ENCODE measurements around the gene SPACA9.

The SPACA9 gene

DNA sequence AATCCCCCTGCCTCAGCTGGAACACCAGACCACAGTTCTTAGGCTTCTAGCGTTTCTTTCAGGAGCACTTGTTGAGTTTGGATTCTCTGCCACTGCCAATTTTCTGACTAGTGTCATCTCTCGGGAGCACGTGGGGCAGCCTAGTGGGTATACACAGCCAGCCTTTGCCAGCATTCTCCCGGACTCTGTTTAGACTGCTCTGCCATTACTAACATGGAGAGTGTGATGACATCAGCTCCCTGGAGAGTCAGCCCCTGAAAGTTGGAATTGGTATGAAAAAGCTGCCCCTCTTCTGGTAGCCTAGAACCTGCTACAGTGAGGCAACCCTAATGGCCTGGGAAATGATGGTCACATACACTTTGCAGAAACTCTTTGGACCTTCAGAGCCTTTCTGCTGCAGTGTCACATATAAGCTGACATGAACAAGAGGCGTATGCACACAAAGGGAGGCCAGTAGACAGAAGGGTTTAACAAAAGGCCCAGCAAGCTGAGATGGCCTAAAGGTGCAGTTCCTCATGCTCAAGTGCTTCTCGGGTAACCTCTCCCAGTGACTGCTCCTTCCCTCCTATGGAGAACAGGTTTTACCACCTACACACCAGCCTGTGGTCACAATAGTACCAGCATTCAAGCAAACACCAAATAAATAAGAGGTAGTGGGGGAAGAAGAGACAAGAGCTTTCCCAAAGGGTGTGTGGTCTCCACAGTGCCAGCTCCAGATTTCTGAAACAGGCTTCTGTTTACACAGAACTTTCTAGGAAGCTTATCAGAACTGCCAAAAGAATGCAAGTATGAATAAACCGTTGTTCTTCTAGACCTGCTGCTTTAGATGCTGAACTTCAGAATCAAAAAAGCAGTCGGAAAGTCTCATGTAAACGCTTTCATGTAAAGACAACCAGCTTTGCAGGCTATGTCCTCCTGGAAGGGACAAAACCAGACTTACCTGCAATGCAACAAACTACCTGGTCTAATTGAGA, 16.5 kb downstream of the SPACA9 start:
- no peak for DNase-seq

DNA sequence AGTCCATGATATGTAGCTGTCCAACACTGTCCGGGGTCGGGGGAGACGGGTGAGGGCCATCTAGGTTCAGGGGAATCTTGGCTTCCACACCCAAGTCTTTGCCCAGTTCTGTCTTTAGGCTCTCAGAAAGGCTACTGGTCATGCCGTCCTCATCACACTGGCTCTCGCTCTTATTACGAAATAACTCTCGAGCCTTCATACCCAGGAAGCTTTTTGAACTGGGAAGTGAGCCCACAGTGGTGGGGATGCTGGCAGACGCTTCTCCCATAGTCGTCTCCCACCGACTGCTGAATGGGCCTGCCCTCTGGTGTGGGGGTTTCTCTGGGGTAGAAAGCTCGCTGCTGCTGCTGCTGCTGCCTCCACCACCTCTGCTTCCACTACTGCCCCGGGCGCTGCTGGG, 17.6 kb downstream of the SPACA9 start:
- no peak for DNase-seq

- DNase-seq, result no peak
These were observed 18.2 kb downstream of the SPACA9 start for GRCh38 chr9:132896906-132897305.

DNA sequence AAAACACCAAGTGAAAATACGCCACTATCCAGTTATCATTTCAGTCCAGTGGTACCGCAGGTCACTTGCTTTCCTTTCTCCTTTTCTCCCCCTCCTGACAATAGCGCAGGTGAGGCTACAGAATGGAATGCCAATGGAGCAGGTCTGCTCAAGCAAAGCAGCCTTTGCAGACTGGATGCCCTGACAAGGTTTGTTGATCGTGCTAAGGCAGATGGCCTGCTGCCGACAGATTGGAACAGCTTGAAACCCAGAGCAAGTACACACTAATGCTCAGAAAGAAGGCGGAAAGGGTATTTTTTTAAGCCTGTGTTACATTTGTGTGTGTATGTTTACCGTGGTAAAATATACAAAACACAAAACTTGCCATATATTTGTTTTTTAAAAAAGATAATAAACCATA, 19.4 kb downstream of the SPACA9 start:
- no peak for DNase-seq

- DNase-seq, result peak; percentile 82
These were observed 23.4 kb downstream of the SPACA9 start for GRCh38 chr9:132901858-132902831.

GRCh38 chr9:132903574-132904492, 25.1 kb downstream of the SPACA9 start:
- DNase-seq, result no peak

- no peak for DNase-seq
These were observed 27.0 kb downstream of the SPACA9 start for GRCh38 chr9:132905726-132906125.

GRCh38 chr9:132908635-132909034, 29.9 kb downstream of the SPACA9 start:
- DNase-seq, result no peak

- DNase-seq, result no peak
These were observed 30.6 kb downstream of the SPACA9 start for GRCh38 chr9:132909311-132909710.

- DNase-seq, result no peak
These were observed 31.7 kb downstream of the SPACA9 start for GRCh38 chr9:132910376-132910775.

DNA sequence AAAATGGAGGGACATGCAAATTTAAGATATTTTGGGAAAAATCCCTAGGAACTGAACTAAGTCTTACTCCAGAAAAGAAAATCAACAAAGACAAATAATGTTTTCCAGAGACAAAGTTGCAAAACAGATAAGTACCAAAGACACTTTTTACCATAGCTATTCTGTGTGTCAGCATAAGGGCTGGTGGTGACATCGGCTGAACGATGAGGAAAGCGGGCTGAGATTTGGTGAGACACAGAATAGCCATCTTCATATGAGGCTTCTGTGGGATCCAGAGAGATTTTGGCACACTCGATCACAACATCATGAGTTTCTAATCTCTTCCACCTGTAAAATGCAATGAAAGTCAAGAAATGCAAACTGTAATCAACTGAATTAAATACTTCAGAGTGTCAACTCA, 33.4 kb downstream of the SPACA9 start:
- DNase-seq, result no peak

DNA sequence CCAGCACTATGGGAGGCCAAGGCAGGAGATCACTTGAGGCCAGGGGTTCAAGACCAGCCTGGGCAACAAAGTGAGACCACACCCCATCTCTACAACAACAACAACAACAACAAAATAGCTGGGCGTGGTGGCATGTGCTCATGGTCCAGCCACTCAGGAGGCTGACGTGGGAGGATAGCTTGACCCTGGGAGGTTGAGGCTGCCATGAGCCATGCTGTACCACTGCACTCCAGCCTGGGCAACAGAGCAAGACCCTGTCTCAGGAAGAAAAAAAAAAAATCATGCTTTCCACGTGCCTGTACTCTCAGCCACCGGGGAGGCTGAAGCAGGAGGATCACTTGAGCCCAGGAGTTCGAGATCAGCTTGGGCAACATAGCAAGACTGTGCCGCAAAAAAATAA, 36.2 kb downstream of the SPACA9 start:
- DNase-seq, result no peak

GRCh38 chr9:132919614-132920268, 41.0 kb downstream of the SPACA9 start:
- no peak for DNase-seq

DNA sequence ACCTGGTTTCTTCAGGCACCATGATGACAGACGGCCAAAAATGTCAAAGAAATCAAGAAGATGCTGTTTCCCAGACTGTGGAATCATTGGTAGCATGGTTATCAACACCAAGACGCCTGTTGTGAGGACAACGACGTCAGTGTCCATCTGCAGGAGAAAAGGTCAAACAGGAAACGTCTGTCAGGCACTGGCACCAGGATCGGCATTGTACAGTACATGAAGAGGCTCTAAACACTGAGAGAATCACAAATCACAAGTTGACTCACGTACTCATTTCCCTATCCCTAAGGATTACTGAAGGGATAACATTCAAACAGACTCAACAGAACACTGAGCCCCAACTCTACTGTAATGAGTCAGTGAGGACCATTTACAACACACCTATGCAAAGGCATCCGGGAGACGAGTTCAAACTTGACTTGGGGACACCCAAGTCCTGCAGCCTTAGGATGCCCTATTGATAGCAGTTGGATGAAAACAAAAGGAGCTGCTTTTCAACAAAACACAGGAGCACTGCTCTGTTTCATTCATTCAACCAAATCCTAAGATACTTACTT, 44.7 kb downstream of the SPACA9 start:
- no peak for DNase-seq

- DNase-seq, result no peak
These were observed 49.0 kb downstream of the SPACA9 start for GRCh38 chr9:132927704-132928103.

DNA sequence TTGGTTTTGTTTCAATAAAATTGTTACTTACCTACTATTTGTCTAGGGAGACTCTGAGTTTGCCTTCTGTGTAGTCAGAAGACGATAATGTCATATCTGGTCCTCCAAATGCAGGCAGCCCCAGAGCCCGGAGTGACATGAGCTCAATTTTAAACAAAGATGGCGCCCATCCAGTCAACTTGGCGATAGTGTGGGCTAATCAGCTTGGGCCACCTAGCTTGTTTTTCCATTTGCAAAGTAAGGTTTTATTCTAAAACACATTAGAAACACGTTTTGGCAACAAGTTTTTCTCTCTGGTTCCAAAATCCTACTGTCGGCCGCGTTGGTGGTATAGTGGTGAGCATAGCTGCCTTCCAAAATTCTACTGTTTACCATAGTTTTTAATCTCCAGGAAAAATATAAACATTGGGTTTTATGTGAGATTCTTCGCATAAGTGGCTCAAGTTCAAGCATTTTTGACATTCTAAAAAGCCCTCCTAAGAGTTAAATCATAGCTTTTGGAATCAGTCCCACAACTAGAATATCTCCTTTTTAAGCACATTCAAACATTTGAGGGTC, 52.6 kb downstream of the SPACA9 start:
- no peak for DNase-seq

- DNase-seq, result no peak
These were observed 56.3 kb downstream of the SPACA9 start for GRCh38 chr9:132935026-132935425.

DNA sequence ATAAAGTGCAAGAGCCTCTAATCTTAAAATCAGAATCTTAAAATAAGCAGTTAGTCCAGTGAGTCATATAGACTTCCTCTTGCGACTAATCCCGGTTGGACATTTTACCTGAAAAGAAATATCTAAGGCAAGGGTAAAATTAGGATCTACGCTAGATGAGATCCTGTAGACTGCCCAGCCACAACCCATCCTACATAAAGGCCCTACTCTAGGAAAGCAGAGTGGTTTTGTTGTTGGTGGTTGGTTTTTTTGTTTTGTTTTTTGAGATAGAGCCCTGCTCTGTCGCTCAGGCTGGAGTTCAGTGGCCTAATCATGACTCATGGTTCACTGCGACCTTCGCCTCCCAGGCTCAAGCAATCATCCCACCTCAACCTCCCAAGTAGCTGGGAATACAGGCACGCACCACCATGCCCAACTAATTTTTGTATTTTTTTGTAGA, 58.8 kb downstream of the SPACA9 start:
- no peak for DNase-seq

GRCh38 chr9:132939169-132939568, 60.5 kb downstream of the SPACA9 start:
- DNase-seq, result no peak
